Measurements from ENCODE around the gene CARNS1. TPM values are rescaled to one million over a fixed set of nuclear protein-coding genes. Genes with fewer than 3 reads are reported as not detected.
A peak's percentile ranks its signal among the peaks of the same experiment; 100 is the strongest.

Gene CARNS1
- polyA plus RNA-seq, 3 donors from 2014 or later, result 1.9 to 3.4 (median 2.7) TPM

GRCh38 chr11:67381244-67381972 lies 34.1 kb upstream of the CARNS1 start:
- peak overlapping the region; percentile 63 to 84 (median 74) for H3K27ac Mint-ChIP-seq
- DNase-seq, result no peak
- H3K4me1 Mint-ChIP-seq, result peaks cover 17 to 19% of the 10 kb centered on the region in 2 donors
- H3K27me3 Mint-ChIP-seq (ENCODE audit: low read depth in 3 of 3), result peaks cover 3 to 4% (median 4%) of the 10 kb centered on the region in 3 donors
- H3K4me3 Mint-ChIP-seq, result peak overlapping the region in 3 of 5 donors; percentile 6 to 58 (median 51)
- H3K9me3 Mint-ChIP-seq, result no peaks in the 10 kb centered on the region
- H3K36me3 Mint-ChIP-seq, result no peaks in the 10 kb centered on the region

- H3K27me3 Mint-ChIP-seq (ENCODE audit: low read depth in 3 of 3), result peaks cover 2 to 3% (median 2%) of the 10 kb centered on the region in 3 donors
- peak overlapping the region in 2 of 5 donors; percentile 26 to 50 for H3K4me3 Mint-ChIP-seq
- H3K27ac Mint-ChIP-seq, result peak overlapping the region in 3 of 6 donors; percentile 3 to 88 (median 87)
- no peaks in the 10 kb centered on the region for H3K36me3 Mint-ChIP-seq
- peaks cover 17 to 19% of the 10 kb centered on the region in 2 donors for H3K4me1 Mint-ChIP-seq
- DNase-seq, result peak; percentile 80 to 84 (median 82)
- H3K9me3 Mint-ChIP-seq, result no peaks in the 10 kb centered on the region
Observed at GRCh38 chr11:67382276-67383136, 33.0 kb upstream of the CARNS1 start.

- H3K9me3 Mint-ChIP-seq, result no peaks in the 10 kb centered on the region
- no peak overlapping the region for H3K4me3 Mint-ChIP-seq
- H3K27ac Mint-ChIP-seq, result no peak overlapping the region
- no peaks in the 10 kb centered on the region for H3K36me3 Mint-ChIP-seq
- peaks cover 2 to 4% (median 3%) of the 10 kb centered on the region in 3 donors for H3K27me3 Mint-ChIP-seq (ENCODE audit: low read depth in 3 of 3)
- DNase-seq, result no peak
- H3K4me1 Mint-ChIP-seq, result peaks cover 26 to 30% of the 10 kb centered on the region in 2 donors
Observed at GRCh38 chr11:67384851-67385366, 30.6 kb upstream of the CARNS1 start.

- peaks cover 2 to 10% (median 3%) of the 10 kb centered on the region in 3 donors for H3K27me3 Mint-ChIP-seq (ENCODE audit: low read depth in 3 of 3)
- H3K9me3 Mint-ChIP-seq, result no peaks in the 10 kb centered on the region
- H3K4me1 Mint-ChIP-seq, result peaks cover 26 to 27% of the 10 kb centered on the region in 2 donors
- no peak overlapping the region for H3K27ac Mint-ChIP-seq
- no peak for DNase-seq
- no peaks in the 10 kb centered on the region for H3K36me3 Mint-ChIP-seq
- H3K4me3 Mint-ChIP-seq, result no peak overlapping the region
Observed at GRCh38 chr11:67387069-67387468, 28.4 kb upstream of the CARNS1 start.

- Mint-ChIP-seq H3K27me3 (ENCODE audit: low read depth in 3 of 3) (peaks cover 4 to 12% (median 6%) of the 10 kb centered on the region in 3 donors), H3K36me3 (no peaks in the 10 kb centered on the region), H3K4me1 (peaks cover 26 to 27% of the 10 kb centered on the region in 2 donors), H3K27ac (peak overlapping the region in 1 of 6 donors; percentile 58), H3K4me3 (peak overlapping the region in 1 of 5 donors; percentile 29), H3K9me3 (no peaks in the 10 kb centered on the region)
- no peak for DNase-seq
Observed at GRCh38 chr11:67387518-67387917, 28.0 kb upstream of the CARNS1 start.

GRCh38 chr11:67389477-67389876 lies 26.0 kb upstream of the CARNS1 start:
- H3K27ac Mint-ChIP-seq, result peak overlapping the region; percentile 50 to 87 (median 67)
- peaks cover 4 to 10% (median 6%) of the 10 kb centered on the region in 3 donors for H3K27me3 Mint-ChIP-seq (ENCODE audit: low read depth in 3 of 3)
- H3K9me3 Mint-ChIP-seq, result no peaks in the 10 kb centered on the region

GRCh38 chr11:67390947-67391303 lies 24.6 kb upstream of the CARNS1 start:
- Mint-ChIP-seq H3K4me3 (peak overlapping the region; percentile 86 to 90 (median 89)), H3K27me3 (ENCODE audit: low read depth in 3 of 3) (peaks cover 2 to 10% (median 6%) of the 10 kb centered on the region in 3 donors), H3K4me1 (peaks cover 37 to 38% of the 10 kb centered on the region in 2 donors), H3K9me3 (no peaks in the 10 kb centered on the region), H3K27ac (peak overlapping the region; percentile 66 to 89 (median 87)), H3K36me3 (peaks cover 0 to 3% (median 0%) of the 10 kb centered on the region in 3 donors)
- no peak for DNase-seq

More at GRCh38 chr11:67389477-67389876, 26.0 kb upstream of the CARNS1 start:
- Mint-ChIP-seq H3K4me1 (peaks cover 37 to 38% of the 10 kb centered on the region in 2 donors), H3K36me3 (peaks cover 0 to 3% (median 0%) of the 10 kb centered on the region in 3 donors), H3K4me3 (peak overlapping the region; percentile 73 to 79 (median 77))
- DNase-seq, result peak in 2 of 3 donors; percentile 42 to 49

GRCh38 chr11:67391304-67392182 lies 23.9 kb upstream of the CARNS1 start, which contains the start of gene RAD9A:
Gene RAD9A (plus strand): TSS chr11:67391986. CDS start chr11:67392045, 59 bp downstream.
- no peaks in the 10 kb centered on the region for H3K9me3 Mint-ChIP-seq
- H3K27me3 Mint-ChIP-seq (ENCODE audit: low read depth in 3 of 3), result peaks cover 2 to 10% (median 8%) of the 10 kb centered on the region in 3 donors
- H3K27ac Mint-ChIP-seq, result peak within 1 kb of the TSS; percentile 75 to 90 (median 87)
- H3K36me3 Mint-ChIP-seq, result peaks cover 0 to 3% (median 0%) of the 10 kb centered on the region in 3 donors
- H3K4me3 Mint-ChIP-seq, result peak within 1 kb of the TSS; percentile 86 to 90 (median 89)
- peak; percentile 88 to 90 (median 90) for DNase-seq
- H3K4me1 Mint-ChIP-seq, result peaks cover 42% of the 10 kb centered on the region in 2 donors

GRCh38 chr11:67392183-67392715 lies 23.2 kb upstream of the CARNS1 start:
- H3K27me3 Mint-ChIP-seq (ENCODE audit: low read depth in 3 of 3), result peaks cover 2 to 10% (median 8%) of the 10 kb centered on the region in 3 donors
- H3K27ac Mint-ChIP-seq, result peak overlapping the region; percentile 49 to 90 (median 82)
- peak overlapping the region; percentile 86 to 90 (median 89) for H3K4me3 Mint-ChIP-seq
- H3K4me1 Mint-ChIP-seq, result peaks cover 46 to 49% of the 10 kb centered on the region in 2 donors
- no peak for DNase-seq
- H3K36me3 Mint-ChIP-seq, result peaks cover 0 to 3% (median 0%) of the 10 kb centered on the region in 3 donors
- no peaks in the 10 kb centered on the region for H3K9me3 Mint-ChIP-seq

GRCh38 chr11:67393437-67393836 lies 22.0 kb upstream of the CARNS1 start:
- peaks cover 2 to 8% (median 8%) of the 10 kb centered on the region in 3 donors for H3K27me3 Mint-ChIP-seq (ENCODE audit: low read depth in 3 of 3)
- H3K27ac Mint-ChIP-seq, result peak overlapping the region in 2 of 6 donors; percentile 58 to 76
- DNase-seq, result no peak
- H3K9me3 Mint-ChIP-seq, result no peaks in the 10 kb centered on the region
- H3K36me3 Mint-ChIP-seq, result peaks cover 0 to 6% (median 3%) of the 10 kb centered on the region in 3 donors
- peaks cover 53 to 58% of the 10 kb centered on the region in 2 donors for H3K4me1 Mint-ChIP-seq
- peak overlapping the region in 4 of 5 donors; percentile 64 to 90 (median 66) for H3K4me3 Mint-ChIP-seq

- H3K4me3 Mint-ChIP-seq, result peak overlapping the region; percentile 63 to 77 (median 66)
- H3K27me3 Mint-ChIP-seq (ENCODE audit: low read depth in 3 of 3), result peaks cover 2 to 8% (median 8%) of the 10 kb centered on the region in 3 donors
- no peaks in the 10 kb centered on the region for H3K9me3 Mint-ChIP-seq
- peak overlapping the region in 4 of 6 donors; percentile 43 to 76 (median 60) for H3K27ac Mint-ChIP-seq
- H3K36me3 Mint-ChIP-seq, result peaks cover 0 to 6% (median 3%) of the 10 kb centered on the region in 3 donors
- peaks cover 55 to 56% of the 10 kb centered on the region in 2 donors for H3K4me1 Mint-ChIP-seq
- no peak for DNase-seq
Observed at GRCh38 chr11:67393990-67394389, 21.5 kb upstream of the CARNS1 start.

- DNase-seq, result no peak
- peaks cover 4 to 8% (median 8%) of the 10 kb centered on the region in 3 donors for H3K27me3 Mint-ChIP-seq (ENCODE audit: low read depth in 3 of 3)
- no peak overlapping the region for H3K4me3 Mint-ChIP-seq
- no peak overlapping the region for H3K27ac Mint-ChIP-seq
- H3K4me1 Mint-ChIP-seq, result peaks cover 53 to 60% of the 10 kb centered on the region in 2 donors
- H3K9me3 Mint-ChIP-seq, result no peaks in the 10 kb centered on the region
- peaks cover 0 to 12% (median 3%) of the 10 kb centered on the region in 3 donors for H3K36me3 Mint-ChIP-seq
Observed at GRCh38 chr11:67395555-67396258, 19.8 kb upstream of the CARNS1 start.
